ENCODE measurements around the gene SOX30.
A peak's percentile ranks its signal among the peaks of the same experiment; 100 is the strongest.
"Not testable (repeated sequence)": the region's sequence is repeated elsewhere in the genome, so short reads cannot be mapped to it uniquely, and the experiment has no call there.

The SOX30 gene

DNA sequence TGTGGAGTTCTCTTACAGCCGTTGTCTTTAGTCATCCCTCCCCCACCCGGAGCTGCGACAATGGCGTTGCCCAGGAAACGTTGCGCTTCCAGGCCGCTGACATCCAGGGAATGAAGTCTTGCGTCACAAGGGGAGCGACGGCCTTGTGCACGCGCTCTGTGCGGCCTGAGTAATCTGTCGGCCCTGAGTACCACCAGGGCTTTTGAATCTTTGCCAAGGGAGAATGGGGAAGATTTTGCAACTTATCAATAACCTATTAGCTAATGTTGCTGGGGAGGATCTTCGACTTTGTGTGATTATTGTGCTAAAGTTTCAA, at the start of gene SOX30:
TSS of gene SOX30 (minus strand) at position 62 of the 316 bp plus-strand sequence. CDS start 360 bp downstream, outside the sequence.
- no peak for DNase-seq (ENCODE audit: low spot score)
- TF ChIP-seq CTCF (IDR thresholded peaks at IDR 0.05), result no peak
- Histone ChIP-seq H3K4me3 (peak within 1 kb of the TSS; percentile 74), H3K27ac (no peak within 1 kb of the TSS)

GRCh38 chr5:157698674-157699073, 46.4 kb upstream of the SOX30 start:
- H3K27ac ChIP-seq, result not testable (repeated sequence)

DNA sequence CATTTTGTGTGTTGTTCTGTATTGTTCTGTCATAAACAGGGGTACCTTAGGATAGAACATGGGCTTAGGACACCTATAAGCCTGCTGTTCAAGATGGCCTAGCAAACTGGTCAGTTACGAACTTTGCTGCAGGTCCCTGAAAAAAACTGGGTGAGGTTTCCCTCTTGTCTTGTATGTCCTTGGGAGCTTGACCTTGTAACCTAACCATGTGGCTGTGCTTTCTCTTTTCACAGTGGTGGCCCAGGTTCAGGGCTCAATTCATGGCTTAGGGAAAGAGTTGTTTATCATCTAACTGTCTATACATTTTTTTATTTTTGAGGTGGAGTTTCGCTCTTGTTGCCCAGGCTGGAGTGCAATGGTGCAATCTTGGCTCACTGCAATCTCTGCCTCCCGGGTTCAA, 43.9 kb upstream of the SOX30 start:
- DNase-seq (ENCODE audit: low spot score); H3K4me3 ChIP-seq; H3K27ac ChIP-seq: not testable (repeated sequence)

More at GRCh38 chr5:157698674-157699073, 46.4 kb upstream of the SOX30 start:
- not testable (repeated sequence) for H3K4me3 ChIP-seq; DNase-seq (ENCODE audit: low spot score)

GRCh38 chr5:157693816-157694215, 41.6 kb upstream of the SOX30 start:
- not testable (repeated sequence) for H3K4me3 ChIP-seq; H3K27ac ChIP-seq; DNase-seq (ENCODE audit: low spot score)

DNA sequence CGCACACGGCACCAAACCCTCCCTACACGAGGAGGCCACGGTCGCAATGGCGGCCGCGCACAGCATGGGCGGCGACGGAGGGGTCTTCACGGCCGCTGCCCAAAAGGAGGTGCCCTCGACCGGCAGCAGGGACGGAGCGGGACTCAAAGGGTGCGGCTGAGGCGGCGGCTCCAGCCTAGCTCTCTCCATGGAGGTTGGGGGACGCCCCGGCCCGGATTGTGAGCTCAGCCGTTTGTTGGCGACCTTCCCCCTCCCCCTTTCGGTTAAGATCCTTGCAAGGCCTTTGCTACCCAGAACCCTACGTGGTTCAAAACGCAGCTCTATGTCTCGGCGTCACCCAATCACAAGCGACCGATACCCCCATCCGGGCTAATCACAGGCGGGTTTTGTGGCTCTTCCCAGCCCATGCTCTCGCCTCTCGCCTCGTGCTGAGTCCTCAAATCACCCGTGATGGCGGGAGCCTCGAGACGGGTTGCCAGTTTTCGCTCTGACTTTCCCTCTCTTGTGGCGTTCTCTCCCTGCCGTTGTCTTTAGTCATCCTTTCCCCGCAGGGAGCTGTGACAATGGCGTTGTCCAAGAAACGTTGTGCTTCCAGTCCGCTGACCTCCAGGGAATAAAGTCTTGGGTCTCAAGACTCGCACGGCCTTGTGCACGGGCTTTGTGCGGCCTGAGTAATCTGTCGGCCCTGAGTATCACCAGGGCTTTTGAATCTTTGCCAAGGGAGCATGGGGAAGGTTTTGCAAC, 38.6 kb upstream of the SOX30 start:
- no peak for TF ChIP-seq CTCF (IDR thresholded peaks at IDR 0.05)
- H3K27ac ChIP-seq, result no peak overlapping the region
- H3K4me3 ChIP-seq, result no peak overlapping the region
- no peak for DNase-seq (ENCODE audit: low spot score)

GRCh38 chr5:157689942-157690689, 37.9 kb upstream of the SOX30 start:
- Histone ChIP-seq H3K27ac (no peak overlapping the region), H3K4me3 (no peak overlapping the region)
- TF ChIP-seq CTCF (IDR thresholded peaks at IDR 0.05), result no peak
- no peak for DNase-seq (ENCODE audit: low spot score)

GRCh38 chr5:157687198-157687554, 34.9 kb upstream of the SOX30 start:
- no peak for TF ChIP-seq CTCF (IDR thresholded peaks at IDR 0.05)
- Histone ChIP-seq H3K4me3 (no peak overlapping the region), H3K27ac (no peak overlapping the region)
- no peak for DNase-seq (ENCODE audit: low spot score)

- not testable (repeated sequence) for H3K4me3 ChIP-seq; DNase-seq (ENCODE audit: low spot score)
- peak overlapping the region in 1 of 2 donors; percentile 10 for H3K27ac ChIP-seq
Measured at GRCh38 chr5:157686276-157687197, 34.3 kb upstream of the SOX30 start.

- no peak for DNase-seq (ENCODE audit: low spot score)
- no peak overlapping the region for H3K27ac ChIP-seq
- no peak for TF ChIP-seq CTCF (IDR thresholded peaks at IDR 0.05)
- no peak overlapping the region for H3K4me3 ChIP-seq
Measured at GRCh38 chr5:157682257-157682656, 30.0 kb upstream of the SOX30 start.
